ENCODE data around the gene MAPRE3.

MAPRE3 gene

GRCh38 chr2:27039871-27040270 is 69.4 kb downstream of the MAPRE3 start:
- DNase-seq (ENCODE audit: low spot score), result no peak
- no peak for TF ChIP-seq CTCF (IDR thresholded peaks at IDR 0.05; ENCODE audit: extremely low read depth, missing control alignments)

GRCh38 chr2:27040282-27040681 is 69.8 kb downstream of the MAPRE3 start:
- no peak for TF ChIP-seq CTCF (IDR thresholded peaks at IDR 0.05; ENCODE audit: extremely low read depth, missing control alignments)

GRCh38 chr2:27041752-27042151 is 71.3 kb downstream of the MAPRE3 start:
- no peak for TF ChIP-seq CTCF (IDR thresholded peaks at IDR 0.05; ENCODE audit: extremely low read depth, missing control alignments)
- no peak for DNase-seq (ENCODE audit: low spot score)

More at GRCh38 chr2:27040282-27040681, 69.8 kb downstream of the MAPRE3 start:
- no peak for DNase-seq (ENCODE audit: low spot score)

- peak; percentile 72 for DNase-seq (ENCODE audit: low spot score)
- no peak for TF ChIP-seq CTCF (IDR thresholded peaks at IDR 0.05; ENCODE audit: extremely low read depth, missing control alignments)
Measured at GRCh38 chr2:27042159-27042661, 71.8 kb downstream of the MAPRE3 start.

- TF ChIP-seq CTCF (IDR thresholded peaks at IDR 0.05; ENCODE audit: extremely low read depth, missing control alignments), result no peak
- no peak for DNase-seq (ENCODE audit: low spot score)
Measured at GRCh38 chr2:27042985-27043634, 72.7 kb downstream of the MAPRE3 start.

- TF ChIP-seq CTCF (IDR thresholded peaks at IDR 0.05; ENCODE audit: extremely low read depth, missing control alignments), result no peak
- peak; percentile 82 for DNase-seq (ENCODE audit: low spot score)
Measured at GRCh38 chr2:27049422-27050280, 79.2 kb downstream of the MAPRE3 start.

Data from GM20000 (cell line).